Esophagus muscularis mucosa (tissue), 4 donors: Measurements from ENCODE around the gene SUPV3L1. TPM values are rescaled to one million over a fixed set of nuclear protein-coding genes. Genes with fewer than 3 reads are reported as not detected.

ENCODE experiments used
- DNase-seq: peaks from one replicate; pipeline ENCODE4 v3.0.0-alpha.2; 2017; ENCODE audit errors: extremely low spot score
- H3K27ac ChIP-seq, 4 donors: fragments of 200-600 bp; sonication (generic); replicated peaks in 1 of 4; 1 replicate in 3 of 4; 2 replicates in 1 of 4; pipeline ENCODE4 v1.5.1; 2016 to 2019; ENCODE audit warnings: mild to moderate bottlenecking in 1 of 4
- H3K27me3 ChIP-seq, 4 donors: fragments of 200-600 bp; sonication (generic); one replicate each; pipeline versions ENCODE4 v1.5.1 to v1.6.0; 2016 to 2019
- H3K36me3 ChIP-seq, 4 donors: fragments of 200-600 bp; sonication (generic); one replicate each; pipeline ENCODE4 v1.5.1; 2016 to 2019
- H3K4me1 ChIP-seq, 4 donors: fragments of 200-600 bp; sonication (generic); one replicate each; pipeline ENCODE4 v1.5.1; 2016 to 2019
- H3K4me3 ChIP-seq, 4 donors: fragments of 200-600 bp; sonication (generic); 1 replicate in 2 of 4; 2 replicates in 2 of 4; pipeline ENCODE4 v1.5.1; 2016 to 2019; ENCODE audit warnings: mild to moderate bottlenecking in 4 of 4, moderate library complexity in 1 of 4
- H3K9me3 ChIP-seq, 4 donors: fragments of 200-600 bp; sonication (generic); 1 replicate in 3 of 4; 2 replicates in 1 of 4; pipeline ENCODE4 v1.5.1; 2016 to 2019
- CTCF ChIP-seq, 3 experiments: fragments of 200-600 bp in 2 of 3; fragments of 450-650 bp in 1 of 3; sonication (generic) in 2 of 3; IDR thresholded peaks; one replicate each; pipeline ENCODE4 v1.5.1; 2017 to 2019; ENCODE audit warnings: antibody characterized with exemption in 3 of 3, mild to moderate bottlenecking in 2 of 3, moderate library complexity in 1 of 3
- EP300 ChIP-seq: sonication (generic); formaldehyde crosslinking; IDR thresholded peaks from one replicate; pipeline ENCODE4 v1.6.1; 2017; ENCODE audit warnings: antibody characterized with exemption
- POLR2A ChIP-seq: fragments of 450-650 bp; IDR thresholded peaks from one replicate; pipeline ENCODE4 v1.6.1; 2017; ENCODE audit warnings: antibody characterized with exemption, moderate library complexity, mild to moderate bottlenecking, low read depth
- POLR2AphosphoS5 ChIP-seq, 2 donors: sonication (generic); formaldehyde crosslinking; IDR thresholded peaks; one replicate each; pipeline ENCODE4 v1.6.1; 2017; ENCODE audit warnings: antibody characterized with exemption in 2 of 2
- WGBS: methylation state at CpG from one replicate; pipeline ENCODE4 v1.1.5; 2018; 5-methylcytosine and 5-hydroxymethylcytosine counted together
- intact Hi-C: fragments of 100-400 bp; cut with DNase I; formaldehyde crosslinking; loops from one replicate; pipeline ENCODE4 v1.15.1; 2023
- total RNA-seq, 4 donors: library from RNA; depleted of rRNA; stranded (reverse); fragments of >200 nt; gene quantifications; one replicate each; pipeline versions ENCODE4 v1.1.0 to v1.2.1, GENCODE V29; 2016

Gene SUPV3L1
- total RNA-seq, 4 donors from 2014 or later, result 15.4 to 21.9 (median 20.4) TPM

DNA sequence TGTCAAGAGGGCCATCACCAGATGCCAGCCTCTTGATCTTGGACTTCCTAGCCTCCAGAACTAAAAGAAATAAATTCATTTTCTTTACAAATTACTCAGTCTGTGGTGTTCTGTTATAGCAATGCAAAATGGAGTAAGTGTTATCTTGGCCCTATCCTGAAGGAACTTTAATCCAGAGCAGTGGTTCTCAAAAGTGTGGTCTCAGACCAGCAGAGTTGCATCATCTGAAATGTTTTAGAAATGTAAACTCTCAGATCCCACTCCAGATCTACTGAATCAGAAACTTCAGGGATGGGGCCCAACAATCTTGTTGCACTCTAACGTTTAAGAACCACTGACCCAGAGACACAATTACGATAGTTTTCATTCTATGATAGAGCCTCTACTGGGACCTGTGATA lies 3.2 kb upstream of the SUPV3L1 start:
- H3K27ac ChIP-seq, result no peak overlapping the region
- H3K4me3 ChIP-seq, result no peak overlapping the region
- intact Hi-C loops, result no loop called here
- TF ChIP-seq CTCF (IDR thresholded peaks at IDR 0.05) (no peak), POLR2A (no peak)
- no peaks in the 10 kb centered on the region for H3K27me3 ChIP-seq
- 85% methylated on average over 2 of the region's 2 CpGs for WGBS
- H3K4me1 ChIP-seq, result peaks cover 19 to 21% (median 20%) of the 10 kb centered on the region in 4 donors
- no peaks in the 10 kb centered on the region for H3K9me3 ChIP-seq
- no peak for DNase-seq
- H3K36me3 ChIP-seq, result peaks cover 8 to 19% (median 14%) of the 10 kb centered on the region in 4 donors

DNA sequence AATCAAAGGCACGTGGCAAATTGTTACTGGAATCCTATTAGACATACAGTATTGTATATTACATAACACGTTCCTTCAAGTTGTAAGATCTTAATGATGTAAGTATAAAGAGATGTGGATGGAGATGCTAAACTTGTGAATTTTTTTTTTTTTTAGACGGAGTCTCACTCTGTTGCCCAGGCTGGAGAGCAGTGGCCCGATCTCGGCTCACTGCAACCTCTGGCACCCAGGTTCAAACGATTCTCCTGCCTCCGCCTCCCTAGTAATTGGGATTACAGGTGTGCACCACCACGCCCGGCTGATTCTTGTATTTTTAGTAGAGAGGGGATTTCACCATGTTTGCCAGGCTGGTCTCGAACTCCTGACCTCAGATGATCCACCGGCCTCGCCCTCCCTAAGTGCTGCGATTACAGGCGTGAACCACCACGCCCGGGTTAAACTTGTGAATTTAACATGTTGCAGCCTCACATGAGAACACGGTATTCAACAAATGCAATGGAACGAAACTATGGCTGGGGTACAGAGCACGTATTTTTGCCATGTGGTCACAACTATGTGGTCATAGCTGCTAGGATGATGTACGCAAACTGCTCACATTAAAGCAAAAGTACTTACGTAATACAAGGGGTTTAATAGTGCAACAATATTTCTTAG lies 818 bp upstream of the SUPV3L1 start:
- 39% methylated on average over 21 of the region's 21 CpGs for WGBS
- no peak for TF ChIP-seq CTCF (IDR thresholded peaks at IDR 0.05)
- Histone ChIP-seq H3K27me3 (no peaks in the 10 kb centered on the region), H3K36me3 (peaks cover 0 to 15% (median 7%) of the 10 kb centered on the region in 4 donors), H3K9me3 (no peaks in the 10 kb centered on the region), H3K27ac (peak overlapping the region; percentile 82 to 92 (median 87)), H3K4me1 (peaks cover 31 to 38% (median 33%) of the 10 kb centered on the region in 4 donors), H3K4me3 (peak overlapping the region; percentile 75 to 97 (median 84))
- no peak for DNase-seq
- intact Hi-C loops, result no loop called here

DNA sequence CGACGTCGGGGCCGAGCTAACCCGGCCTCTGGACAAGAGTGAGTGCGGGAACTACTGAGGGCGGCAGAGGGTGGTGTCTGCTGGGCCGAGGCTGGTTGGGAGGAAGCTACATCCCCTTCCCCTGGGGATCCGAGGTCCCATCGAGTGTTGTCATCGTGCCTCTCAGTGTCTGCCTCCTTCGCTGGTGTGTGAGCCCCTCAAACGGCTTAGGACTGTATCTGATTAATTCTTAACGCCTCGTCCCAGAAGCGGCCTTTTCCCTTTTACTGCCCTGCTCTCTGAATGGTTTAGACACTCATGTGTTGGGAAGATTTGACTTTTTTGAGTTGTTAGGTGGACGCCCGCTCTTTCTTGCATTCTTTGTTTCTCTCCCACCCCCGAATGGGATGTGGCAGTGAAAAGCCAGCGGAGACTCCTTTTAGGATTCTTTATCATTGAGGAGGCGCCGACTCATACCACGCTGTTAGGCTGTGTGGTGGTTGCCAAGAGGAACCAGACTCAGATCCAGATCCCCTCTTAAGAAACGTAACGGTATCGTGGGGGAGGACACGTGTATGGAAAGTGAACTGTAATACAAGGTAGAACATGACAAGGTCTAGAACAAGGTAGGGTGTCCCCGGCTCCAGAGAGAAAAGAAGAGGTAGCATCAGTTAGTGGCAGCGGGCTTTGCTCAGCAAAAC lies 631 bp downstream of the SUPV3L1 start:
- H3K4me1 ChIP-seq, result peaks cover 31 to 38% (median 33%) of the 10 kb centered on the region in 4 donors
- no peak for TF ChIP-seq POLR2A
- no peak for TF ChIP-seq CTCF (IDR thresholded peaks at IDR 0.05)
- TF ChIP-seq POLR2AphosphoS5 (IDR thresholded peaks at IDR 0.05), result no peak
- peak overlapping the region; percentile 75 to 97 (median 84) for H3K4me3 ChIP-seq
- peak overlapping the region; percentile 82 to 92 (median 87) for H3K27ac ChIP-seq
- DNase-seq, result no peak
- no peaks in the 10 kb centered on the region for H3K9me3 ChIP-seq
- intact Hi-C loops, result loop anchor here (5.0 to 10.0 kb wide), 2 partner anchors 58 to 196 kb away; partner anchors contain the start of genes KIFBP and VPS26A
- WGBS, result 6% methylated on average over 18 of the region's 29 CpGs
- no peaks in the 10 kb centered on the region for H3K27me3 ChIP-seq
- H3K36me3 ChIP-seq, result peaks cover 1 to 23% (median 7%) of the 10 kb centered on the region in 4 donors

GRCh38 chr10:69181433-69181832 lies 1.4 kb downstream of the SUPV3L1 start:
- peaks cover 9 to 30% (median 14%) of the 10 kb centered on the region in 4 donors for H3K36me3 ChIP-seq
- TF ChIP-seq POLR2A (no peak), POLR2AphosphoS5 (IDR thresholded peaks at IDR 0.05) (no peak), EP300 (no peak), CTCF (IDR thresholded peaks at IDR 0.05) (no peak)
- H3K4me3 ChIP-seq, result peak overlapping the region; percentile 75 to 97 (median 84)
- peak overlapping the region in 2 of 4 donors; percentile 85 to 89 for H3K27ac ChIP-seq
- WGBS, result 71% methylated on average over 1 of the region's 1 CpG
- no peak for DNase-seq
- intact Hi-C loops, result loop anchor here (5.0 to 10.0 kb wide), 2 partner anchors 59 to 197 kb away; partner anchors contain the start of genes KIFBP and VPS26A
- H3K9me3 ChIP-seq, result no peaks in the 10 kb centered on the region
- no peaks in the 10 kb centered on the region for H3K27me3 ChIP-seq
- peaks cover 31 to 38% (median 33%) of the 10 kb centered on the region in 4 donors for H3K4me1 ChIP-seq
